ENCODE results near the gene PLA2G2F. TPM values are rescaled to one million over a fixed set of nuclear protein-coding genes. Genes with fewer than 3 reads are reported as not detected.

PLA2G2F gene
- total and polyA plus RNA-seq, 2 of the 8 experiments (the other 6 are each of a cell fraction or from before 2014, with no cell fraction given), result not detected

- H3K27me3 ChIP-seq (replicated peaks in 1 of 4; ENCODE audit: control insufficient read depth in 3 of 4, extremely low read depth in 1 of 4, insufficient read depth in 3 of 4, low read length in 3 of 4), result no peaks in the 10 kb centered on the region
- 57% methylated on average over 5 of the region's 6 CpGs; no CpG with 5 or more reads in 1 of the 2 experiments for WGBS, 2 experiments (ENCODE audit: extremely low coverage in 1 of 2, insufficient coverage in 1 of 2, insufficient read length in 1 of 2, insufficient replicate concordance in 2 of 2, low coverage in 1 of 2, low lambda C conversion rate in 2 of 2, missing lambda C conversion rate in 1 of 2)
- H3K36me3 ChIP-seq (ENCODE audit: control insufficient read depth in 2 of 4, insufficient read depth in 4 of 4, low read length in 3 of 4), result no peaks in the 10 kb centered on the region
- no peak for FAIRE-seq
- no peak overlapping the region for H2BK5ac ChIP-seq (ENCODE audit: low read depth, low read length)
- H3K4me2 ChIP-seq (ENCODE audit: insufficient read depth in 1 of 2, low read depth in 2 of 2, low read length in 2 of 2), result peak overlapping the region in 1 of 2 experiments; percentile 44; a peak in 2 of 4 replicates
- H4K8ac ChIP-seq (ENCODE audit: extremely low read depth, insufficient read depth, low read length), result no peak overlapping the region
- H3K9ac ChIP-seq (replicated peaks in 1 of 4; ENCODE audit: extremely low read depth in 1 of 4, low read depth in 3 of 4, low read length in 3 of 4), result no peak overlapping the region
- H3K4me3 ChIP-seq (ENCODE audit: extremely low read depth in 1 of 4, insufficient read depth in 2 of 4, low read depth in 3 of 4, low read length in 4 of 4), result no peak overlapping the region; a peak in 1 of 8 replicates
- H3K79me1 ChIP-seq (ENCODE audit: low read depth, low read length), result no peaks in the 10 kb centered on the region
- H4K91ac ChIP-seq (replicated peaks; ENCODE audit: insufficient read length, low read length), result no peak overlapping the region
- H3K9me3 ChIP-seq (ENCODE audit: insufficient read depth in 2 of 2, low read depth in 1 of 2, low read length in 1 of 2), result no peaks in the 10 kb centered on the region
- H3K56ac ChIP-seq (replicated peaks; ENCODE audit: insufficient read length, low read depth, low read length), result no peak overlapping the region
- no peak for DNase-seq (ENCODE audit: low read depth in 1 of 2, low spot score in 2 of 2)
- peak; percentile 94 to 96 for TF ChIP-seq SIN3A (conservative IDR thresholded peaks at IDR 0.05 in 1 of 2, IDR thresholded peaks at IDR 0.05 in 1 of 2; ENCODE audit: low read depth in 1 of 2, low read length in 2 of 2)
- TF ChIP-seq HDAC6 (IDR thresholded peaks at IDR 0.05; ENCODE audit: low read depth, low read length), result no peak
- peak in 1 of 2 experiments; percentile 5; a peak in 1 of 4 replicates for TF ChIP-seq RAD21 (IDR thresholded peaks at IDR 0.05 in 1 of 2, conservative IDR thresholded peaks at IDR 0.05 in 1 of 2; ENCODE audit: low read depth in 2 of 2, low read length in 2 of 2)
- no peak overlapping the region for H2BK20ac ChIP-seq (ENCODE audit: low read length)
- no peak overlapping the region for H4K5ac ChIP-seq (ENCODE audit: insufficient read length, low read depth, low read length)
- H3K23me2 ChIP-seq (ENCODE audit: low read depth, low read length), result no peaks in the 10 kb centered on the region
- no peak overlapping the region for H2AFZ ChIP-seq (ENCODE audit: low read length)
- no peak overlapping the region for H3K27ac ChIP-seq (ENCODE audit: low read depth, low read length)
- POLR2A ChIA-PET (ENCODE audit: partially characterized antibody), result interaction anchor here (1.0 to 1.2 kb wide), 3 partner anchors 9 to 235 kb away, joined by 3 to 4 read pairs (median 3); no protein-coding TSS in a partner anchor
- H2BK15ac ChIP-seq (ENCODE audit: low read length), result no peak overlapping the region
- no peaks in the 10 kb centered on the region for H3K79me2 ChIP-seq (ENCODE audit: control insufficient read depth in 1 of 2, insufficient read depth in 2 of 2, low read length in 2 of 2)
- no peak overlapping the region for H3K14ac ChIP-seq (ENCODE audit: insufficient read length)
- H3K4me1 ChIP-seq (replicated peaks in 1 of 4; ENCODE audit: control insufficient read depth in 3 of 4, insufficient read depth in 4 of 4, low read length in 3 of 4), result peaks cover 0 to 11% (median 5%) of the 10 kb centered on the region in 4 experiments; a peak in 6 of 7 replicates
- no peak overlapping the region for H2BK12ac ChIP-seq (ENCODE audit: low read depth, low read length)
- H3K18ac ChIP-seq (ENCODE audit: extremely low read depth, low read length), result no peak overlapping the region
- H2BK120ac ChIP-seq (replicated peaks; ENCODE audit: low read depth, low read length), result no peak overlapping the region
- H4K20me1 ChIP-seq (replicated peaks in 1 of 2; ENCODE audit: control insufficient read depth in 1 of 2, insufficient read depth in 2 of 2, low read length in 2 of 2), result no peaks in the 10 kb centered on the region
- H3K23ac ChIP-seq (ENCODE audit: insufficient read length), result no peak overlapping the region
- no peak overlapping the region for H3K4ac ChIP-seq (replicated peaks; ENCODE audit: insufficient read length, low read depth, low read length)
- CTCF ChIA-PET (ENCODE audit: partially characterized antibody), result interaction anchor here (0.6 to 13.5 kb wide), 35 partner anchors 10 to 341 kb away, joined by 3 to 127 read pairs (median 5); partner anchors contain the start of genes PLA2G2A and PLA2G2E
- H2AK5ac ChIP-seq (ENCODE audit: low read depth, low read length), result no peak overlapping the region
Measured at GRCh38 chr1:20153000-20153418, 13.9 kb downstream of the PLA2G2F start.
